ENCODE measurements around the gene KCNJ9.
"Not testable (repeated sequence)": the region's sequence is repeated elsewhere in the genome, so short reads cannot be mapped to it uniquely, and the experiment has no call there.

Gene KCNJ9

DNA sequence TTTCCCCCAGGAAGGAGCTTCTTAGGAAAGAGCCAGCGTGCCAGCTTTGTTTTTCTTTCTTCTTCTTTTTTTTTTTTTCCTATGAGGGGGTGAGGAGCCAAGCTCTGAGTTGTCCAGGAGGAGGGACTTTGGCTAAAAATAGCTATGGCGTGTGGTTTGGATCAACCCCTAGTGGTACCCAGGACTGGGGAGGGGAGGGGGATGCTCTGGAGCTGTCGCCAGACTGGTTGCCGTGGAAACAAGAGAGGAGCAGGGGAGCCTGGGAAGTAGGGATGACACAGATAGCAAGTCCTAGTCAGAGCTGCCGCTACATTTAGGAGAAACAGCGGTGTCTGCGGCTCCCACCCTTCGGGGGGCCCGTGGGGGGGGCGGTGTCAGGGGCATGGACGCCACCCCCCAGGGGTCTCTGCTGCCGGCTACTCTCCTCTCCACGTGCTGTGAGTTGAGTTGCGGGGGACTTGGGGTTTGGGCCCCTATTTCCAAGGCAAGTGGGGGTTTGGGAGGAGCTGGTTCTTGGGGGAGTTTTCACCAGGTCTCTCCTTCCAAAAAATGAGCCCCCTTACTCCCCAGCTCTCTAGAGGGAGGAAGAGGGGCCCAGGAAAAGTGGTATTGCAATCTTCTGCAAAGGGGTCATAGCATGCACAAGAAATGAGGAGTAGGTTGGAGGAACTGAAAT is at the start of gene KCNJ9:
TSS of gene KCNJ9 (plus strand) at position 278 of the 676 bp plus-strand sequence. CDS start 2,493 bp downstream, outside the sequence.
- DNase-seq (ENCODE audit: low read depth in 2 of 2), result no peak

DNA sequence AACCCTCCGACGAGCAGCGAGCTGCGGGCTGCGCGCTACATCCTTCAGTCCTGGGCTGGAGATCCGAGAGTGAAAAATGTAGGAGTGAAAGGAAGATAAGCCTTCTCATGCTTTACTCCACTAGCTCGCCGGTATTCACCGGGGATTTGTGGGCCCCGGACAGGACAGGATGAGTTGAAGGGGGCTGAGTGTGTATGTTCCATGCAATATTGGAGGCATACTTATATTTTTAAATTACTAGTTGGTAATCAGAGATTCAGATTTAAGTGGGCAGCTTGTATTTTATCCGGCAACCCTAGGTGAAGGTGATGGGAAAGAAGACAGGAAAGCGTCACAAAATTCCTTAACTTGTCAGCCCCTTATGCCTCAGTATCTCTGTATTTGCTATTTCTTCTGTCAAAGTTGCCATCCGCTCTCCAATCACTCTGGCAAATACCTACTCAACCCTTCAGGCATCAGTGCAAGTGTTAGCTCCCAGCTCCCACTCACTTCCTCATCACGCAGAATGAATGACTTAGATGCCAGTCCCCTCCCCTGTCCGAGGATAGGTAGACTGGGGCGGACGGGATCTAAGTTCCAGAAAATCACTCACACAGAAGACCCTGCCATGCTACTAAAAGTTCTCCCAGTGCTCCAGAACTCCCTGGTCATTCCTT is 49.0 kb upstream of the KCNJ9 start:
- no peak for DNase-seq (ENCODE audit: low read depth in 2 of 2)

DNA sequence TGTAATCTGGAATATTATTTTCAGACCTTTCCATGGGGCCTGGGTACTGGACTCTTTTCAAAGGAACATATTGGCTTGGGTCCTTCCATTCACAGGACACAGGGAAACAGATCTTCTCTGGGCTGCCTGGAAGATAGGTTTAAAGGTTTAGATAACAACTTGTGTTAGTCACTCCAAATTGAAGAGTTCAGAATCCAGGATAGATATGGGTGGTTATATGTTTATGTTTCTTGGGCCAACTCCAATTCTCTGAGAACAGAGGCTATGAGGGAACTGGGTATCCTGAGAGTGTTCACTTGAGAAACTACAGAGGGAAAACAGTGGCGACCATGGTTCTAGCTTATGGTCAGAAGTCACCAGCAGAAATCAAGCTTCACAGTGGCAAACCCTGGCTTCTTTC is 40.9 kb upstream of the KCNJ9 start:
- DNase-seq (ENCODE audit: low read depth in 2 of 2), result no peak

DNA sequence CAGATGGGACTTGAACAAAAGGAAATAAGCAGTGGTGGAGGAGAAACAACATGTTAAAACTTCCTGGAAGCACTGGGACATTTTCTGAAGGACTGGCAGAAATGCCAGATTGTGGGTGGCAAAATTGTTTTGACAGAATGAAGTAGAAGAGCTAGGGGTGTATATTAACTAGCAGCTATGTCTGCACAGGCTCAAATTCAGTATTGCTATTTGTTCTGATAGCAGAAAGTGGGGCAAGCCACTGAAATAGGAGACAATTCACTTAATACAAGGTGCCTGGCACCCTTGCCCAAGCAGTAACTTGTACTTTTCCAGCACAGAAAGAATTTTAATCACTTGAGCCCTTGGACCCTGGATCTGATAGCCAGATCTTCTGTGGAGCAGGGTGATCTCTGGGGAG is 37.8 kb upstream of the KCNJ9 start:
- DNase-seq (ENCODE audit: low read depth in 2 of 2), result no peak

DNA sequence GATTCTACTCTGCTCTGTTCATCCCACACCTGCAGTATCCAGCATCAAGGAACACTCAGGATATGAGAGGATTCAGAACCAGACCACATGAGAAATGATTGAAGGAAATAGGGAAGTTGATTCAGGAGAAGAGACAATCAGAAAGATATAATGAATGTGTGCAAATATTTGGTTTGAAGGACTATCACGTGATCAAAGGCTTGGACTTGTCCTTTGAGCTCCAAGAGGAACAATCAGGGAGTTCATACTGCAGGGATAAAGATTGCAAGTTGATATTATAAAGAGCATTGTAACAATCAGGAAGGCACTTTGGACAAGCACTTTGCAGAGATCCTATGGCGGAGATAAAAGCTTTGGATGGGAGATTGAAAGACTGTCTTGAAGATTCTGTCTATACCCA is 35.7 kb upstream of the KCNJ9 start:
- DNase-seq (ENCODE audit: low read depth in 2 of 2), result no peak

DNA sequence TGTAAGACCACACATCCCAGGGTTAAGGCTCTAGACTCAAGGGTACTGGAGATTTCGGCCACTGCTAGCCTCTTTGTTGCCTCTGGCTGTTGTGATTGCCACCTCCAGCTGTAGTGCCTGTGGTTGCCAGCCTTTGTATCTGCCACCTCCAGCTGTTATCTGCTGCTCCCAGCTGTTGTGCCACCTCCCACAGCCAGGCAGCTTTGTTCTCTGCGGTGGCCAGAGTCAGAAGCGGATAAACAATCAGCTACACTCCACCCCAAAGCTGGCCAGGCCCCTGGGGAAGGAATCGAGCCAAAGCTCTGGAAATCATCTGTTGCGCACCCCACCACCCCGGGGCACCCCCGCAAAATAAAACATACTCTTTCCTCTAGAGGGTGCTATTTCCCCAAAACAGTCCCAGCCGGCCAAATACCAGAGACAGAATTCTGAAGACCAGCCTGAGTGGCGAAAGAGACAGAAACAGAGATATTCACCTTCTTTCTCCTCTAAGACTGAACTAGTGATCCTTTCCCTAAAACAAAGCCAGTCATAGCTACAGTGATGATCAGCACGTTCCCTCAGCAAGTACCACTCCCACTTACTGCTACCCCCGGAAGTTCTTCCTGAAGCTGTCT is 34.7 kb upstream of the KCNJ9 start:
- DNase-seq (ENCODE audit: low read depth in 2 of 2), result peak in 1 of 2 donors; percentile 6

DNA sequence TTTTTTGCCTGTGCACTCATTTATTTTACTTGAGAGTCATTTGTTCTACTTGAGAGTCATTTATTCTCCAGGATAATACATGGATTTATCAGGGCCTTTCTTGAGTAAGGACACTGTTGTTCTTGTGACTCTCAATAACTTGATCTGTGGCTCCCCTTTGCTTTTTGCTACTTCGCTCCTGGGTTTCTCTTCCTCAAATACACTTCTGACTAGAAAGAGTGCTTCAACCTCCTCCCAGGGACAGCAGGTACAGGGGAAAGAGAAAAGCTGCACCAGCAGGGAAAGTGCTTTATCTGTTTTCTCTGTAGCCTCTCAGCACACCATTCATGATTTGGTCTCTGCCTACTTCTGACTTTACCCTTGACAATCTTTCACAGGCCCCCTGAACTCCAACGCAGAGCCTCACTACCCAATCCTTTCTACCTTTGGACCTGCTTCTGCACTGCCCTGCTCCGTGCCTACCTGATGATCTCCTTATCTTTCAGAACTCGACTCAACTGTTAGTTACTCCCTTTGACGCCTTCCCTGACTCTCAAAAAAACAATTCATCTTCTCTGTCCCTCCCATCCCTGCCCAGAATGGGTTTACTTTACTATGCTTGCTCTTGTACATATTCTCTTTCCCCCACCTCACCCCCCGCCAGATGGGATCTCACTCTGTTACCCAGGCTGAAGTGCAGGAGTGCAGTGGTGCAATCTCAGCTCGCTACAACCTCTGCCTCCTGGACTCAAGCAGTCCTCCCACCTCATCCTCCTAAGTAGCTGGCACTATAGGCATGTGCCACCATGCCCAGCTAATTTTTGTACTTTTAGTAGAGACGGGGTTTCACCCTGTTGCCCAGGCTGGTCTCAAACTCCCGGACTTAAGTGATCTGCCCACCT is 34.0 kb upstream of the KCNJ9 start:
- DNase-seq (ENCODE audit: low read depth in 2 of 2), result no peak

DNA sequence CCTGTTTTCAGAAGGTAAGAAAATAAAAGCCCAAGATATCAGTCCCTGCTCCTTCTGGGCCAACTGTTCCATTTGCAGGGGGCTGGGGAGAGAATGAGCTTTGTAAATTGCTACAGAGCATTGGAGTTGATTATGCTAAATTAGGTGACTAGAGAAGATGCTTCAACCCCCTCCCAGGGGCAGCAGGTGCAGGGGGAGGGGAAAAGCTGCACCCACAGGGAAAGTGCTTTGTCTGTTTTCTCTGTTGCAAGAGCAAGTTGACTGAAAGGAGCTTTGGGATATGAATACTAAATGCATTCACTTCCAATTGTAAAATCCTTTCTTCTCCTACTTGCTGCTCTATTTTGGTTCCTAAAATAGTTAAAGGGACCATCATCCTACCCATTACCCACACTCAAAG is 33.0 kb upstream of the KCNJ9 start:
- no peak for DNase-seq (ENCODE audit: low read depth in 2 of 2)

DNA sequence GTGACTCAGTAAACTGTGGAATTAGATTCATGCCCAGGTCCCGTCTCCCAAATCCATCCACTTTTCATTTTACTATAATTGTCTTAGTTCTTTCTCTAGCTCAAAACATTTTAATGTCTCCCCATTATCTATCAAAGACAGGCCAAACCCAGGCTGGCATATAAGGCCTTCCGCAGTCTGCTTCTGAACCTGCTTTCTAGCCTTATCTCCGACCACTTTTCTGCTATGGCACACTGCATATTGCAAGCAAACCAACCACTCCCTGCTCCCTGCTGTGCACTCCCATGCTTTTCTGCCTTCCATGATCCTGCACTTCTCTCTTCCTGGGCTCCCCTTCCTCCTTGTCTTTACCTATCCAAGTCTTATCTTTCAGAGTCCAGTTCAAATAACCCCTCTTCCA is 32.2 kb upstream of the KCNJ9 start:
- no peak for DNase-seq (ENCODE audit: low read depth in 2 of 2)

DNA sequence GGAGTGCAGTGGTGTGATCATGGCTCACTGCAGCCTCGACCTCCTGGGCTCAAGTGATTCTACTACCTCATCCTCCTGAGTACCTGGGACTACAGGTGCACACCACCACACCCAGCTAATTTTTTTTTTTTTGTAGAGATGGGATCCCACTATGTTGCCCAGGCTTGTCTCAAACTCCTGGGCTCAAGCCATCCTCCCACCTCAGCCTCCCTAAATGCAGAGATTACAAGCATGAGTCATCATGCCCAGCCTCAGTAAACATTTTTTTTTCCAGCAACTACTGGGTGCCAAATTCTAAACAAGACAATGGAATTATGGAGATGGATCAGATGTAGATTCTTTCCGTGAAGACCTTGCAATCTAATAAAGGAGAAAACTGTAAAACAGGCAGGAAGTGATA is 31.2 kb upstream of the KCNJ9 start:
- DNase-seq (ENCODE audit: low read depth in 2 of 2), result not testable (repeated sequence)

DNA sequence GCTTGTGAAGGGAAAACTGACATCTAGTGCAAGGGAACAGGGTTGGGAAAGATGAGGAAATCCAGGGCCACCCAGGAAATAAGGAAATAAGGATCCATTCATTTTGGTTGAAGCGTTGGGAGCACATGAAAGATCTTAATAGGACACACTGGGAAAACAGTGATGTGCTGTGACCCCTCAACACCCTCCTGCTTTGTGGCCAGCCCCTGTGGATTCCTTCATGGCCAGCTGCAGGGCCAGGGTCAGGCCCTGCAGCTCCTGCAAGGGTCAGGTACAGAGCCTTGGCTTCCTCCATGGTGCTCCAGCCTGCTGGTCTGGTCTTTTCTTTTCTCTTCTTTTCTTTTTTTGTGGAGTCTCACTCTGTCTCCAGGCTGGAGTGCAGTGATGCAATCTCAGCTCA is 30.7 kb upstream of the KCNJ9 start:
- no peak for DNase-seq (ENCODE audit: low read depth in 2 of 2)

DNA sequence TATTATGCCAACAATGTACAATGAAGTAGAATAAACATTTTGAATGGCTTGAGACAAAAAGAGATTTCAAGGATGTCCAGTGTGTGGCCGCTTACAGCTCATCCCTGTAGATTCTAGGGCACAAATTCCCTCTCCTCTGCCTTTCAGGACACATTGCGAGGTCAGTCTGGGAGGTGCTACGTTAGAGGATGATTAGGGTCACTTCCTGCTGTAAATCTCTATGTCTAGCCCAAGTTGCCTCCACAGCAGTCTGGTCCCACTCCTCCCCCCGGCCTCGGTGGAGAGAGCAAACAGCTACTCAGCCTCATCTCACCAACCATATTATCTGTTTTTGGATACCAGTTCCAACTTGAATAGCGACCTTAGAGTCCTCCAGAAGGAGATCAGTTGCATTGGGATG is 28.4 kb upstream of the KCNJ9 start:
- no peak for DNase-seq (ENCODE audit: low read depth in 2 of 2)

DNA sequence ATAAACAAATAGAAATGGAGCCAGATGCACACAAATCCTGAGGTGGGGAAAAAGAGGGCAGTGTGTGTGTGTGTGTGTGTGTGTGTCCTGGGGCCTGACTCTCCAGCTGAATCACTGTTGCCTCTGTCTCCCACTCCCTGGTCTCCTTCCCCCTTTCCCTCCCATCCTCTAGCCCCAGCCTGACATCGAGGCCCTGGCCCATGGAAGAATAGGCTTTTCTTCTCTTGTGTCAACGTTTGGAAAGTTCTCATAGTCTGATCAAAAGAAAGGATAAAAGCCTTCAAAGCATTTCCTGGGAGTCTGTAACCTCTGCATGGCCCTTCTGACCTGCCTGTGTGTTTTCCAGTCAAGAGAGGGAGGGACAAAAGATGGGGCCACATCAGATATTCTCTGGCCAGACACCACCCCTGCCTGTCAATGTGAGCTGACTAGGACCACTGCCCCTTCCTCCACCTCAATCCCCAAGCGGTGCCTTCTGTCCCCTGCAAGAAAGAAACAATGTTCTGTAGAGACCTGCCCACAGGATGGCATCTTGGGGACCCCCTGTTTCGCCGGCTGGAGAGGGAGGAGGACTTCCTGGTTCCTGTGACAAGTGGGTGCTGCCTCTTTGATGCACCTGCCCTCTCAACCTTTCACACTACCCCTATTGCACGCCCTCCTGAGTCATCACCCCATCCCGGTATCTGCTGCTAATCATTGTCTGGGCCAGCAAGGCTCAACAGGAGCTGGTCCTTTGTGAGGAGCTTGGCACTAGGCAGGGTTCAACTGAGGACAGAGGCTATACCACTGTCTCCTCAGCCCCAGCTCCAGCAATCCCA is 27.6 kb upstream of the KCNJ9 start:
- DNase-seq (ENCODE audit: low read depth in 2 of 2), result no peak

DNA sequence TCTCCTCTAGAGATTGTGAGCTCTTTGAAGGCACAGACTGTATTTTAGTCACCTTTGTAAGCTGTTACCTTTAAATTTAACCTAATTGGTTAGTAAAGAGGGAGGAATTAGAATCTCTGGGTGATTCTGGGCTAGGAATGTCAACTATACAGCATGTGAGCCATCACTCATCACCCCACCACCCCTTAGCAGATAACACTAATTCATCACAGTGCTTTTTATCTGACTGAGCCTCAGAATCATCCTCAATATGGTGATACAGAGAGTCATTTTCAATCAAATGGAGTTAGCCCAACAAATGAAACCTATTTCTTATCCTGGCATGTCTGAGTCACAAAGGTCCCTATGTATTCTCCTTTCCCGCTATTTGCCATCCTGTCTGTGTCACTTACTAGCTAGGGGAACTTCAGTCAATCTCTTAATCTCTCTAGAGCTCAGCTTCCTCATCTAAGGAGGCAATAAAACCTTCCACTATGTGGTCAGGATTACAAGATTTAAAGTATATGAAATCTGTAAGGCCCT is 24.6 kb upstream of the KCNJ9 start:
- DNase-seq (ENCODE audit: low read depth in 2 of 2), result no peak

DNA sequence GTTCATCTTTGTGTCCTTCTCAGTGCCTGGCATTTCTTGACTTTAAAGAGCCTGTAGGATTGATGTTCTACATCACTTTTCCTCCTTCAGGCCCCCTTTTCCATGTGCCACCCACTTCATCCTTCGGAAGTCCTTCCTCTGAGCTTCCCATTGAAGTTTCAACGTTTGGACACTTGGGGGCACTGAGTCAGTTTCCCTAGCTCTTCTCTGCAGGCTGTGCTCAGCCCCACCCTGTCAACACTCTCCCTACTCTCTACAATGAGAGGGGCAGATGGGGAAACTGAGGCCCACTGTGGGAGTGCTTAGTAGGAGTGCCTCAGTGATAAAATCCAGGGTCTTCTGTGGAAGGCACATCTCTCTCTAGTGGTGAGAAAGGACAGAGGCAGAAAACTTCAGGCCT is 23.3 kb upstream of the KCNJ9 start:
- no peak for DNase-seq (ENCODE audit: low read depth in 2 of 2)

DNA sequence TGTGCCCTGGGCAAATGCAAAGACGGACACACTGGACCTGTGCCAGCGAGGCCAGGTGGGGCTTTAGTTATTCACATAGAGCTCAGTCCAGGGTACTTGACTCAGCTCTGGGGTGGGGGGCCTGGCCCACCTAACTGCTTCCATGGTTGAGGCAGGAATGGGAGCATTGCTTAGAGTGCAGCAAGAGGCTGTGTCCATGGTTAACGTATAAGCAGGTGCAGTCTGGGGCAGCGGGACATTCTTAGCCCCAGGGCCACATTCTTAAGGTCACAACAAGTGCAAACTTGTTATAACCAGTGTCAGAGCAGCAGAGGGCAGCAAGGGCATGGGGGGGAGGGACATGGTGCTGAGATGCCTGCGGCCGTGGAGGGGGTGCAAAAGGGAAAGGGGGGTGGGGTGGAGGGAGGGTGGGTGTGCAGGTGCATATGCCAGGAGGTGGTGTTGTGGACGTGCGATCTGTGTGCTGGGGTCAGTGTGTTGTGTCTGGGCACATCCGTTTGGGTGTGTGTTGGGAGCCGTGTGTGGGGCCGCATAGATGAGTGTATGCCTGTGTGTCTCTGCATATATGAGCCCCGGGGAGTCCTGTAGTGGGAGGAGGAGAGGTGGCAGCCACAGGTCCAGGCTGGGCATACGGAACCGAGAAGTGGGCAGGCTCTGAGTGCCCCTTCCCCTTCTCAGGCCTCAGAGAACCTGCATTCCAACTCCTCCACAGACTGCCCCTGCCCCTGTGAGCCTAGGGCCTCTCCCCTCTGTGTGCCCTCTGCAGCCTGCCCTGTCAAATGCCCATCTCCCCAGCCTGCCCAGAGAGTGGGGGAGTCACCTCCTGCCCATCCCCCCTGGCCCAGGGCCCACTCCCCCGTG is 19.7 kb upstream of the KCNJ9 start:
- DNase-seq (ENCODE audit: low read depth in 2 of 2), result no peak

DNA sequence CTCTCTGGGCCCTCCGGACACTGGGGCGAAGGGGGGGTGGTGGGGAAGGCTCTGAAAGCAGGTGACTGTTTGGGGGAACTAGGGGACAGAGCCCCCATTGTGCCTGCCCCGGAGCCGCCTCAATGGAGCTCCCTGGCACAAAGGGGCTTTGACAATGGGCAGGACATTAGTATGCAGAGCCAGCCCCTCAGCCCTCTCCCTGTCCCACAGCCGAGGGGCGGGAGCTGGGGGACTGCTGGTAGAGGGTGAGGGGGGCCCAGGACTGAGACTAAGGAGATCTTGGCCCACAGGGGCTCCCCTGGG is 19.2 kb upstream of the KCNJ9 start:
- no peak for DNase-seq (ENCODE audit: low read depth in 2 of 2)

DNA sequence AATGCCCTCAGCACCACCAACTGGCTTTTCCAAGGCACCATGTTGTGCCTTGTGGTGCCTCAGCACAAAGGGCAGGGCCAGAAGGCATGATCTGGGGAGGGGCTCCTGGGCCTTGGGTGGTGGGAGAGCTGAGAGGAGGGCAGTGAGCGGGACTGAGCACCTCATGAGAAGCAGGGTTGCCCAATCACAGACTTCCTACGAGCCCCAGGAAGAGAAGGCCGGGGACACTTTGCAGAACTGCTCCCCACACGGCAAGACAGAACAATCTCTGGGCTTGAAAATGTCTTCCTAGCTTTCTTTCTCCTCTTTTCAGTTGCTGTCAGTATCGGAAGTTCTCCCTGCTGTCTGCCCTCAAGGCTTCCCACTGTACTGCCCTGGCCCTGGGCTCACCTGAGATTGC is 18.2 kb upstream of the KCNJ9 start:
- no peak for DNase-seq (ENCODE audit: low read depth in 2 of 2)

DNA sequence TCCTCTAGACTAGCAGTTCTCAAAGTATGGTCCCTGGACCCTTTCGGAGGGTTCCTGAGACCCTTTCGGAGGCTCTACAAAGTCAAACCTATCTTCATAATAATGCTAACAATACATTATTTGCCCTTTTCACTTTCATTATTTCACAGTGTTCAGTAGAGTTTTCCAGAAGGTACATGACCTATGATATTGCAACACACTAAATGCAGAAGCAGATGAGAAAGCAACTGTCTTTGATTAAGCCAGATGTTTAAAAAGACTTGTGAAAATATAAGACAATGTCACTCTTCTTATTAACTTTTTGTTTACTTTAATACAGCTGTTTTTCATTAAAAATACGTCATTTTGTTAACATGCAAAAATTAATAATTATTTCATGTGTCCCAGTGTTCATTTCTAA is 17.2 kb upstream of the KCNJ9 start:
- DNase-seq (ENCODE audit: low read depth in 2 of 2), result no peak

DNA sequence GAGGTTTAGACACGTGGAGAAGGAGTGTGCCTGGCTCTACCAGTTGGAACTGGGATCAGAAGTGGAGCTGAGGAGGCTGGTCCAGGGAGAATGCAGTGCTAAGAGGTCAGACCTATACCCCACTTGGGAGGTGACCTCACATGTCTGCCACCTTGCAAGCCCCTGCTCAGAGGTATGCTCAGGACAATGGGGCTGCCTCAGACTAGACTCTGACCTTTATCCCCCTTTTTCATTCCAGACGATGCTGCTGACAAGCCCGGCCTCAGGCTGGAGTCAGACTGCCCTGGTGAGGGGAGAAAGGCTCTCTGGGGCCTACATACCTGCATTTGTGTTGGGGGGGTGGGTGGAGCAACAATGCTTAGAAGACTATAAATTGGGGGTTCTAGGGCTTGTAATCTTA is 16.6 kb upstream of the KCNJ9 start:
- DNase-seq (ENCODE audit: low read depth in 2 of 2), result no peak
